ENCODE results near the gene SAMD4B.
"Not testable (repeated sequence)": the region's sequence is repeated elsewhere in the genome, so short reads cannot be mapped to it uniquely, and the experiment has no call there.

The SAMD4B gene

GRCh38 chr19:39336483-39336882 is 5.7 kb upstream of the SAMD4B start:
- H3K4me3 ChIP-seq (ENCODE audit: low read depth, low read length): no peak overlapping the region
- H3K9ac ChIP-seq (ENCODE audit: low read length): no peak overlapping the region
- H3K4me1 ChIP-seq (ENCODE audit: control insufficient read depth, insufficient read depth, low read length): peaks cover 5% of the 10 kb centered on the region
- no peaks in the 10 kb centered on the region for H3K36me3 ChIP-seq (ENCODE audit: control insufficient read depth, insufficient read depth, low read length)
- no peaks in the 10 kb centered on the region for H3K27me3 ChIP-seq (ENCODE audit: control insufficient read depth, insufficient read depth, low read length)
- H3K27ac ChIP-seq (ENCODE audit: low read depth, low read length): no peak overlapping the region
- H3K9me3 ChIP-seq (ENCODE audit: control insufficient read depth, insufficient read depth, low read depth, low read length): no peaks in the 10 kb centered on the region

DNA sequence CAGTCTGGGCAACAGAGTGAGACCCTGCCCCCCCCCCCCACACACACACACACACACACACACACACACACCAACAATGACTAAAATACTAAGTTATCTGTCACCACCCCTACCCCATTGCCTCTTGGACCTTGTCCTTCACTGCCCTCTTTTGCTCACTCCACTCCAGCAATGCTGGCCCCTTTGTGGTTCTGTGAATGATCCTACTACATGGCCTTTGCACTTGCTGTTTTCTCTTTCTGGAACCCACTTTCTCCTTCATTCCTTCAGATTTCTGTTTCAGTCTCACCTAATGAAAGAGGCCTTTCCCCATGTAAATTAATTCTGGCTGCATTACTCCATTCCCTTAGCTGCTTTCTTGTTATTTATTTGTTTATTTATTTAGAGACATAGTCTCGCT is 2.5 kb upstream of the SAMD4B start:
- H3K4me1 ChIP-seq (ENCODE audit: control insufficient read depth, insufficient read depth, low read length): peaks cover 10% of the 10 kb centered on the region
- no peaks in the 10 kb centered on the region for H3K9me3 ChIP-seq (ENCODE audit: control insufficient read depth, insufficient read depth, low read depth, low read length)
- no peaks in the 10 kb centered on the region for H3K36me3 ChIP-seq (ENCODE audit: control insufficient read depth, insufficient read depth, low read length)
- no peak overlapping the region for H3K4me3 ChIP-seq (ENCODE audit: low read depth, low read length)
- H3K27ac ChIP-seq (ENCODE audit: low read depth, low read length): no peak overlapping the region
- no peak overlapping the region for H3K9ac ChIP-seq (ENCODE audit: low read length)
- no peaks in the 10 kb centered on the region; the same call in 1 of the 2 replicates for H3K27me3 ChIP-seq (ENCODE audit: control insufficient read depth, insufficient read depth, low read length)

DNA sequence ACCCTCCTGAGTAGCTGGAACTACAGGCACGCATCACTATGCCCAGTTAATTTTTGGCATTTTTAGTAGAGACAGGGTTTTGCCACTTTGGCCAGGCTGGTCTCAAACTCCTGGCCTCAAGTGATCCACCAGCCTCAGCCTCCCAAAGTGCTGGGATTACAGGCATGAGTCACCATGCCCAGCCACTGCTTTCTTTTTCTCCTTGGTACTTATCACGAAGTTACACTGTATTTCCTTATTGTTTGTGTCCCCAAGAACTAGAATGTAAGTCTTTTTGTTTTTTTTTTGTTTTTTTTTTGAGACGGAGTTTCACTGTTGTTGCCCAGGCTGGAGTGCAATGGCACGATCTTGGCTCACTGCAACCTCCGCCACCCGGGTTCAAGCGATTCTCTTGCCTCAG is 2.1 kb upstream of the SAMD4B start:
- not testable (repeated sequence) for H3K4me1 ChIP-seq (ENCODE audit: control insufficient read depth, insufficient read depth, low read length); H3K9ac ChIP-seq (ENCODE audit: low read length); H3K27me3 ChIP-seq (ENCODE audit: control insufficient read depth, insufficient read depth, low read length); H3K36me3 ChIP-seq (ENCODE audit: control insufficient read depth, insufficient read depth, low read length); H3K4me3 ChIP-seq (ENCODE audit: low read depth, low read length); H3K27ac ChIP-seq (ENCODE audit: low read depth, low read length); H3K9me3 ChIP-seq (ENCODE audit: control insufficient read depth, insufficient read depth, low read depth, low read length)

- Histone ChIP-seq H3K4me1 (ENCODE audit: control insufficient read depth, insufficient read depth, low read length) (peaks cover 13% of the 10 kb centered on the region), H3K9ac (ENCODE audit: low read length) (peak overlapping the region; percentile 78), H3K27me3 (ENCODE audit: control insufficient read depth, insufficient read depth, low read length) (no peaks in the 10 kb centered on the region; the same call in 1 of the 2 replicates), H3K4me3 (ENCODE audit: low read depth, low read length) (peak overlapping the region; percentile 86), H3K27ac (ENCODE audit: low read depth, low read length) (no peak overlapping the region; the same call in 1 of the 2 replicates), H3K36me3 (ENCODE audit: control insufficient read depth, insufficient read depth, low read length) (peaks cover 9% of the 10 kb centered on the region; the same call in 1 of the 2 replicates), H3K9me3 (ENCODE audit: control insufficient read depth, insufficient read depth, low read depth, low read length) (no peaks in the 10 kb centered on the region)
These were observed 997 bp upstream of the SAMD4B start for GRCh38 chr19:39341129-39341718.

DNA sequence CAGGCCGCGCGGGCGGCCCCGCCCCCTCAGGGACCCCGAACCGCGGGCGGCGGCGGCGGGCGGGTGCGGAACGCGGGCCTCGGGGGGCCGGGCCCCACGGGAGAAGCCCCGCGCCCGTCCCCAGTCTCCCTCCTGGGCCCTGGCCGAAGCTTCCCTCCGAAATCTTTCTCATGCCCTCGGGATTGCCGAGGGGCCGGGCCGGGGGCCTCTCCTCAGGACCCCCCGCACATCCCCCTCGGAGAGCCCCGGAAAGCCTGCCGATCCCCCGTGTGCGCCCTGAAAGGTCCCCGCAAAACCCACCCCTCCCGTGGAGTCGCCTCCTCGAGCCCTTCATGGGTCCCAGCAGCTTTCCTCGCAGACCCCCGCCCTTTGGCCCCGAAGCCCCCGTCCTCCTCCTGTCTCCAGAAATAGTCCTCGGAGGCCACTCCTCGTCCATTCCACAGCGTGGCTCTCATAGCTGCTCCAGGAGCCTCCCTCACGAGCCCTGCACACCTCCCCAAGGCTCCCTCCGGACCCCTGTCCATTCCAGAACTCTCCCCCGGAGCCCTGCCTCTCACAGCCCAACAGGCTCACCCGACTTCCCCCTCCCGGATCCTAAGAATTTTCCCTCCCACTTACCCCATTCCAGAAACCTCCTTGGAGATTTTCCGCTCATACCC is 555 bp downstream of the SAMD4B start:
- peak overlapping the region; percentile 62; the same call in 1 of the 2 replicates for H3K27ac ChIP-seq (ENCODE audit: low read depth, low read length)
- peak overlapping the region; percentile 69 for H3K9ac ChIP-seq (ENCODE audit: low read length)
- peaks cover 13% of the 10 kb centered on the region for H3K4me1 ChIP-seq (ENCODE audit: control insufficient read depth, insufficient read depth, low read length)

DNA sequence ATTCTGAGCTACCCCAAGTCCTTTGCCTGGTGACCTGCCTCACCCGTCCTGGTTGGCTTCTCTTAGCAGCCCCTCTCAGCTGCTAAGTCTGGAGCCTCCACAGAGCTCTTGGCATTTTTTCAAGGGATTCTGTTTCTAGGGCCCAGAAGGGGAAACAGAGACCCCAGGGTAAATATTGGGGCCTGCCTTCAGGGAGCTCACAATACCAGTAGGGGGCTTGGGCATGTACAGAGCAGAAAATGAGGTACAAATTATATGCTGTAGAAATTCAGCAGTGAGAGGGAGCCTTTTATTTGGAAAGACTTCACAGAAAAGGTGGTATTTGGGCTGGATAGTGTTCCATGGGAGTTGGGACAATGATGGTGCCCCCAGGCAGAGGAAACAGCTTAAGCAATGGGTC is 3.7 kb downstream of the SAMD4B start:
- Histone ChIP-seq H3K27me3 (ENCODE audit: control insufficient read depth, insufficient read depth, low read length) (no peaks in the 10 kb centered on the region; the same call in 1 of the 2 replicates), H3K9me3 (ENCODE audit: control insufficient read depth, insufficient read depth, low read depth, low read length) (no peaks in the 10 kb centered on the region), H3K4me3 (ENCODE audit: low read depth, low read length) (no peak overlapping the region), H3K36me3 (ENCODE audit: control insufficient read depth, insufficient read depth, low read length) (peaks cover 41% of the 10 kb centered on the region), H3K27ac (ENCODE audit: low read depth, low read length) (no peak overlapping the region), H3K9ac (ENCODE audit: low read length) (no peak overlapping the region), H3K4me1 (ENCODE audit: control insufficient read depth, insufficient read depth, low read length) (peaks cover 9% of the 10 kb centered on the region)

More for the DNA sequence above, 555 bp downstream of the SAMD4B start:
- H3K4me3 ChIP-seq (ENCODE audit: low read depth, low read length): peak overlapping the region; percentile 88
- H3K27me3 ChIP-seq (ENCODE audit: control insufficient read depth, insufficient read depth, low read length): no peaks in the 10 kb centered on the region; the same call in 1 of the 2 replicates
- H3K9me3 ChIP-seq (ENCODE audit: control insufficient read depth, insufficient read depth, low read depth, low read length): no peaks in the 10 kb centered on the region
- peaks cover 15% of the 10 kb centered on the region; the same call in 1 of the 2 replicates for H3K36me3 ChIP-seq (ENCODE audit: control insufficient read depth, insufficient read depth, low read length)

DNA sequence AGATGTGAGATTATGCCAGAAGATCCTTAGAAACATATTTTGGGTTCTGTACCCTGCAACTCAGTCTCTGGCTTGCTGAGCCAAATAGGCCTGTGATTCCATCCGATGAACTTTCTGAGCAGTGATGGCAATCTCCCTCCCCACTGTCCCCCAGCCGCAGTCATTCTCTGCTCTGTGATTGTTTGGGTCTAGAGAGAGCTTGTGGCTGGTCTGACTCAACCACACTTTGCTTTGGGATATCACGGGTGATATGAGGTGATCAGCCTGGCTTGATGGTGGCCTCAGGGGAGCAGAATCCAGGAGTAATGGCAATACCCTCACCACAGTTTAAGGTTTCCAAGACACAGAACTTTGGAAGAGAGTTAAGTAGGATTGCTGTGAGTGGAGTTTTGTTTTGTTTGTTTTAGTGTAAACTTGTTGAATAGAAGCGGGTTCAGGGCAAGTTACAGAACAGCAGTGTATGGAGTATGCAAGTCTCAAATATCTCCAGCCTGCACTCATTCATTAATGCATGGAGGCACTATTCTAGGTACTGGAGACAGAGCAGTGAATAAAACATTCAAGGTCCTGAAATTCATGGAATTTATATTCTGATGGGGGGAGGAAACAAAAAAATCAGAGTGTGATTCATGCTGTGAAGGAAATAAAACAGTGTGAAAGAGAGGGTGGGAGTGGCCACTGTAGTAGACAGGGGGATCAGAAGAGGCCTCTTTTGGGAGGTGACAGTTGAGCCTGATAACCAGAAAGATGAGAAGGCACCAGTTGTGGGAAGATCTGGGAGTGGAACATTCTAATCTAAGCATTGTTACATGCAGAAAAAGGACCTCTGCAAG is 5.3 kb downstream of the SAMD4B start:
- H3K27ac ChIP-seq (ENCODE audit: low read depth, low read length): no peak overlapping the region

GRCh38 chr19:39349326-39349725 is 7.1 kb downstream of the SAMD4B start:
- Histone ChIP-seq H3K27ac (ENCODE audit: low read depth, low read length) (no peak overlapping the region), H3K4me3 (ENCODE audit: low read depth, low read length) (no peak overlapping the region), H3K27me3 (ENCODE audit: control insufficient read depth, insufficient read depth, low read length) (no peaks in the 10 kb centered on the region), H3K36me3 (ENCODE audit: control insufficient read depth, insufficient read depth, low read length) (peaks cover 68% of the 10 kb centered on the region), H3K4me1 (ENCODE audit: control insufficient read depth, insufficient read depth, low read length) (peaks cover 4% of the 10 kb centered on the region; the same call in 1 of the 2 replicates), H3K9ac (ENCODE audit: low read length) (no peak overlapping the region), H3K9me3 (ENCODE audit: control insufficient read depth, insufficient read depth, low read depth, low read length) (no peaks in the 10 kb centered on the region)

More for the DNA sequence above, 5.3 kb downstream of the SAMD4B start:
- Histone ChIP-seq H3K4me1 (ENCODE audit: control insufficient read depth, insufficient read depth, low read length) (peaks cover 8% of the 10 kb centered on the region; the same call in 1 of the 2 replicates), H3K4me3 (ENCODE audit: low read depth, low read length) (no peak overlapping the region), H3K9me3 (ENCODE audit: control insufficient read depth, insufficient read depth, low read depth, low read length) (no peaks in the 10 kb centered on the region), H3K27me3 (ENCODE audit: control insufficient read depth, insufficient read depth, low read length) (no peaks in the 10 kb centered on the region; the same call in 1 of the 2 replicates), H3K36me3 (ENCODE audit: control insufficient read depth, insufficient read depth, low read length) (peaks cover 56% of the 10 kb centered on the region), H3K9ac (ENCODE audit: low read length) (no peak overlapping the region)

DNA sequence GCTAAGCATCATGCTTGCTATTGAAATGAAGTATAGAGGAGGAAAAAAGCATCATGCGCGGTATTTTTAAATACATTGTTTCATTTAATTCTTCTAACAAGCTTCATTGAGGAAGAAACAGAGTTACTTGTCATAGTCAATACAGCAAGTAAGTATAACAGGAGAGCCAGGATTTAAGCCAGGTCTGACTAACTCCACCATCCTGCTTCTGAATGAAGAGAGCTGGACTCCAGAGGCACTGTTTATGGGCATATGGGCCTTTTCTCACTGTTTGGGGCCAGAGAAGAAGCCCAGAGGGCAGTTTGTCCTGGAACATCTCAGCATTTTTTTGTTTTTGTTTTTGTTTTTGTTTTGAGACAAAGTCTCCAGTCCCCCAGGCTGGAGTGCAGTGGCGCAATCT is 7.9 kb downstream of the SAMD4B start:
- Histone ChIP-seq H3K36me3 (ENCODE audit: control insufficient read depth, insufficient read depth, low read length) (peaks cover 74% of the 10 kb centered on the region), H3K9ac (ENCODE audit: low read length) (no peak overlapping the region)

GRCh38 chr19:39351537-39352064 is 9.4 kb downstream of the SAMD4B start:
- Histone ChIP-seq H3K36me3 (ENCODE audit: control insufficient read depth, insufficient read depth, low read length) (peaks cover 78% of the 10 kb centered on the region), H3K9ac (ENCODE audit: low read length) (no peak overlapping the region), H3K27ac (ENCODE audit: low read depth, low read length) (no peak overlapping the region)

More for the DNA sequence above, 7.9 kb downstream of the SAMD4B start:
- H3K27me3 ChIP-seq (ENCODE audit: control insufficient read depth, insufficient read depth, low read length): no peaks in the 10 kb centered on the region
- no peak overlapping the region for H3K4me3 ChIP-seq (ENCODE audit: low read depth, low read length)
- no peak overlapping the region for H3K27ac ChIP-seq (ENCODE audit: low read depth, low read length)
- H3K9me3 ChIP-seq (ENCODE audit: control insufficient read depth, insufficient read depth, low read depth, low read length): no peaks in the 10 kb centered on the region
- peaks cover 4% of the 10 kb centered on the region; the same call in 1 of the 2 replicates for H3K4me1 ChIP-seq (ENCODE audit: control insufficient read depth, insufficient read depth, low read length)

More at GRCh38 chr19:39351537-39352064, 9.4 kb downstream of the SAMD4B start:
- no peaks in the 10 kb centered on the region for H3K27me3 ChIP-seq (ENCODE audit: control insufficient read depth, insufficient read depth, low read length)
- H3K9me3 ChIP-seq (ENCODE audit: control insufficient read depth, insufficient read depth, low read depth, low read length): no peaks in the 10 kb centered on the region
- H3K4me3 ChIP-seq (ENCODE audit: low read depth, low read length): no peak overlapping the region
- no peaks in the 10 kb centered on the region for H3K4me1 ChIP-seq (ENCODE audit: control insufficient read depth, insufficient read depth, low read length)
